ENCODE measurements around the gene POLR3G.
A peak's percentile ranks its signal among the peaks of the same experiment; 100 is the strongest.

POLR3G gene

DNA sequence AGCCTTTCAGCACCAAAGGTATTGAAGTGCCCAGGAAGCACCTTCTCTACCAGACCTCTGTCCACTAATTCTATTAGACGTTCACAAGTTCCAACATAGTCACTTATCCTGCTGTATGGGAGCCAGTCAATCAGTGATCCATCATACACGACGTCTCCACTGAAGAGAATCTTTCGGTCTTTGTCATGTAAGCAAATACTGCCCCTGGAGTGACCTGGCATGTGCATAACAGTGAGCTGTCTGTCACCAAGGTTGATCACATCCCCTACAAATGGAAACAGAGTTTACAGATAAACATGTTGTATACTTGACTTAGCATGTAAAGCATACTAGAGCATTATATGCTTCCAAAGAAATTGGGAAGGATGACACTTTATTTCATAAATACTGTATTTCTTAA lies 13.4 kb upstream of the POLR3G start:
- TF ChIP-seq, protein P1, sequence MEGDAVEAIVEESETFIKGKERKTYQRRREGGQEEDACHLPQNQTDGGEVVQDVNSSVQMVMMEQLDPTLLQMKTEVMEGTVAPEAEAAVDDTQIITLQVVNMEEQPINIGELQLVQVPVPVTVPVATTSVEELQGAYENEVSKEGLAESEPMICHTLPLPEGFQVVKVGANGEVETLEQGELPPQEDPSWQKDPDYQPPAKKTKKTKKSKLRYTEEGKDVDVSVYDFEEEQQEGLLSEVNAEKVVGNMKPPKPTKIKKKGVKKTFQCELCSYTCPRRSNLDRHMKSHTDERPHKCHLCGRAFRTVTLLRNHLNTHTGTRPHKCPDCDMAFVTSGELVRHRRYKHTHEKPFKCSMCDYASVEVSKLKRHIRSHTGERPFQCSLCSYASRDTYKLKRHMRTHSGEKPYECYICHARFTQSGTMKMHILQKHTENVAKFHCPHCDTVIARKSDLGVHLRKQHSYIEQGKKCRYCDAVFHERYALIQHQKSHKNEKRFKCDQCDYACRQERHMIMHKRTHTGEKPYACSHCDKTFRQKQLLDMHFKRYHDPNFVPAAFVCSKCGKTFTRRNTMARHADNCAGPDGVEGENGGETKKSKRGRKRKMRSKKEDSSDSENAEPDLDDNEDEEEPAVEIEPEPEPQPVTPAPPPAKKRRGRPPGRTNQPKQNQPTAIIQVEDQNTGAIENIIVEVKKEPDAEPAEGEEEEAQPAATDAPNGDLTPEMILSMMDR (IDR thresholded peaks at IDR 0.05; ENCODE audit: low read depth, low read length): no peak
- DNase-seq (ENCODE audit: extremely low read depth, low read depth): no peak

DNA sequence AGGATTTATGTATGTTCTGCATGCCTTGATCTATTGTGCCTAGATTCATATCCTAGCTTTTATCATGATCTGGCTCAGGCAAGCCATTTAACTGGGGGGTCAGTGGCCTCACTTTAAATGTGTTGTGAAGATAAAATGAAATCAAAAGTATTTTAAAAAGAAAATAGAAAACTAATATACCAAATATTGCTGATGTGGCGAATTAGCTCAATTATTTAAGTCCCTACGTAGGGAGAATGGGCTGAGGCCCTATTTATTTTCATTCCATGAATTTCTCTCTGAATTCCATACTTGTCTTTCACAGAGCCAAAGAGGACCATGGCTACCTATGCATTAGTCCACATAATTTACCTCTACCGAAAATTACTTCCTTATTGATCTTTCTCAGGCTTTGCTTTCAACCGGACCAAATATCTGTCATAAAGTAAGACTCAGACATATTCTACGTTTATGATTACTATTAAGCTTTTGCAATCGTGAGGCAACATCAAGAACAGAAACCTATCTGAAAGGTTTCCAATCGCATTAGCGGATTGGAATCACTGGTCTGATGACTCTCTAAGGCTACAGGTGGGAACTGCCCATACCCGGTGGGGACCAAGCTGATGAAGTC lies 1.8 kb upstream of the POLR3G start:
- TF ChIP-seq, protein P1 (IDR thresholded peaks at IDR 0.05; ENCODE audit: low read depth, low read length): no peak
- DNase-seq (ENCODE audit: extremely low read depth, low read depth): no peak

DNA sequence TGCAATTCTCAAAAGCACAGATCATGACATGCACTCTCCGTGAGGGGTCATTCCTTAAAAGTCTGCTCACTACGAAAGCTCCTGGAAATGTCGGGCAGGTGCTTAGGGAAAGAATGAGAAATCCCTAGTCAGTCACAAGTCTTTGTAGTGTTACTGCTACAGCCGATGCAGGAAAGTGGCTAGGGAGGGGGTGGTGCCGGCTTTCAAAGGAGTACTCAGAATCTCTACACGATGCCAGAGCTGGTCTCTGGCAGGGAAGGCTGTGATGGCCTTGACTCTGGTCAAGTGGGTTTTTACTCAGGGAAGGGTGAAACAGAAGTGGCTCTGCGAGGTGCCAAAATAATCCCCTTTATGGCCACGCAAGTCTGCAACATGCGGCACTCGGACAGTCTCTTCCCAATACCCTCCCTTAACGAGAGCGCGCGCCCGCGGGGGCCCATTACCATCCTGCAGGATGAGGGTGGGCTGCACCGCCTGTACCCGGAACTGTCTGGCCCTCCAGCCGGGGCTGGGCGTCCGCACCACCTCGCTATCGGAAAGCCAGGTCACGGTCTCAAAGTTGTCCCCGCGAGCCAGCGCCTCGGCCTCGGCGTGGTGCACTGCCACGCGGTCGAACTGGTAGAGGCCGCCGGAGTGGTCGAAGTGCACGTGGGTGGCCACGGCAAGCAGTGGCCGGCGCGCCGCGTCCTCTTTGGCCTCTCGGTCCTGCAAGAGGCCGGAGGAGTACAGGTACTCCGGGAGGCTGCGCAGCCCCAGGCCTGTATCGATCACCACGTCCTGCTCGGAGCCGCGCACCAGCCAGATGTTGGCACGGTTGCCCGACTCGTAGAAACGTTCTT lies 1.0 kb upstream of the POLR3G start:
- TF ChIP-seq, protein P1 (IDR thresholded peaks at IDR 0.05; ENCODE audit: low read depth, low read length): no peak
- peak; percentile 4 for DNase-seq (ENCODE audit: extremely low read depth, low read depth)

DNA sequence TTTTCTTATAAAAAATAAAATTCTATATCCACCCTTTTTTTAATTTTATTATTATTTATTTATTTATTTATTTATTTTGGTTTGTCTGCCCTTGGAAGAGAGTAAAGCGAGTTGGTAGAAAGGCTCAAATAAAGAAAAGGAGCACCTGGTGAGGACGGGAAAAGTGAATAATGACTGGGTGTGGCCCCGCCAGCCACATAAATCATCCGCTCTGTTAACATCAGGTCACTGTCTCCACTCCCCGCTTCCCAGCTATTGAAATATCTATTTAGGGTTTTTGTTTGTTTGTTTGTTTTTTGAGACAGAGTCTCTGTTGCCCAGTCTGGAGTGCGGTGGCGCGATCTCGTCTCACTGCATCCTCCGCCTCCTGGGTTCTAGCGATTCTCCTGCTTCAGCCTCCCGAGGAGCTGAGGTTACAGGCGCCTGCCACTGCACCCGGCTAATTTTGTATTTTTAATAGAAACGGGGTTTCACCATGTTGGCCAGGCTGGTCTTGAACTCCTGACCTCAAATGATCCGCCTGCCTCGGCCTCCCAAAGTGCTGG lies 844 bp downstream of the POLR3G start:
- no peak for DNase-seq (ENCODE audit: extremely low read depth, low read depth)
- TF ChIP-seq, protein P1 (IDR thresholded peaks at IDR 0.05; ENCODE audit: low read depth, low read length): no peak

DNA sequence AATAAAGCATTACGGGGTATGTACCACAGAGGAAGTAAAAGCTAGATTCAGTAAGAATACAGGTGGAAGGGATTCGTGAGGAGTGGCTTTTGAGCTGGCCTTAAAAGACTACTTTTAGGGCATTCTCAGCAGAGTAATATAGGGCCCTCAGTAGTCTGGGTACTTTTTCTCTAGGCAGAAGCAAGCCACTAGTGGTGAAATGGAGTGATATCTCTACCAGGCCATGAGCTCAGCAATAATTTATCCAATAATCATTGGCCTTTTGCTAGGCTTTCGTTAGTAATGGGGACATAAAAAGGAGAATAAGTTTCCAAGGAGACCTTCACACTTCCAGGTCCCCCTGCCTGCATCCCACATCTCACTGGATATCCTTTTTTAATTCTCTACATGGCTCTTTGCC lies 1.7 kb downstream of the POLR3G start:
- DNase-seq (ENCODE audit: extremely low read depth, low read depth): no peak
- TF ChIP-seq, protein P1 (IDR thresholded peaks at IDR 0.05; ENCODE audit: low read depth, low read length): no peak

DNA sequence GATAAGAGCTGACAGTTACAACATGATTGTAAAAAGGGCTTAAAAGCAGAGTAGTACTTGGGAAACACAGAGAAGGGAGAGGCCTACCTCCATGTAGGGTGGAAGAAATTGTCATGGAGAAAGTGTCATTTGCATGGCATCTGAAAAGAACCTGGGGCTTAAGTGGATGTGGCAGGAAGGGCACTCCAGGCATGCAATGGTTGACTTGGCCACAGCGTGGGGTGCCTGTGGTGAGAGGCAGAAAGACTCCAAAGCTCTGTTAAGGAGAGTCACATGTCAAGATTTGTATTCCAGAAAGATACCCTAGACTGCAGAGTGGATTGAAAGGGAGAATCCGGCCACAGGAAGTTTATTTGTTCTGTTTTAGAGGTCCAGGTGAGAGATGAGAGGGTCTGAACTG lies 2.4 kb downstream of the POLR3G start:
- TF ChIP-seq, protein P1 (IDR thresholded peaks at IDR 0.05; ENCODE audit: low read depth, low read length): no peak
- DNase-seq (ENCODE audit: extremely low read depth, low read depth): no peak

DNA sequence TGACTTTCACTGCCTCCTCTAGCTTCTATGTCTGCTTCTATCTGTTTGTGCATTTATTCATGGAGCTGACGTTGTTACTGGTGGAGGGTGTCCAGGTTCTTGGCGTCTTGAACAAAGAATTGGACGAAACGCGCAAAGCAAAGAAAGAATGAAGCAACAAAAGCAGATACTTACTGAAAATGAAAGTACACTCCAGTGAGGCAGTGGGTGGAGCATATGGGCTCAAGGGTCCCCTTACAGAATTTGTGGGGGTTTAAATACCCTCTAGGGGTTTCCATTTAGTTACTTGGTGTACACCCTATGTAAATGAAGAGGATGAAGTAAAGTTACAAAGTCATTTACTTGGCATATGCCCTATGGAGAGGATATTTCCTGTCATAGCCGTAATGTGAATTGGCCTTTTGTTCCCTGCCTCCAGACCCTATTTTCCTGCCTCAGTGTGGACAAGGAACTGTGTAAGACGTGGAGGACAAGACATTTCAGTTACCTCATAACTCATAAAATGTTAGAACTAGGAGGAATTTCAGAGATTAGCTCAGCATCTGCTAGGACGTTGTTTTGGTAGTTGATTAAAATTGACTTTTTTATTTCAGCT lies 3.1 kb downstream of the POLR3G start:
- TF ChIP-seq, protein P1 (IDR thresholded peaks at IDR 0.05; ENCODE audit: low read depth, low read length): no peak
- no peak for DNase-seq (ENCODE audit: extremely low read depth, low read depth)
